Activated T-cell treated with anti-CD3 and anti-CD28 coated beads for 24 hours (primary cell): Measurements from ENCODE around the gene GPT2.

Source experiments
- DNase-seq: peaks from one replicate; pipeline ENCODE4 v3.0.0-alpha.2; 2020; ENCODE audit warnings: low read depth

GPT2 gene

GRCh38 chr16:46883690-46884512 is at the start of gene GPT2:
TSS of gene GPT2 (plus strand) at chr16:46884362. CDS start at chr16:46884716, 354 bp downstream.
- DNase-seq, result peak; percentile 74

GRCh38 chr16:46836534-46837530 is 47.3 kb upstream of the GPT2 start:
- no peak for DNase-seq

GRCh38 chr16:46839986-46840443 is 44.1 kb upstream of the GPT2 start:
- no peak for DNase-seq

- no peak for DNase-seq
Observed at GRCh38 chr16:46842192-46842895, 41.8 kb upstream of the GPT2 start.

- no peak for DNase-seq
Observed at GRCh38 chr16:46843898-46844642, 40.1 kb upstream of the GPT2 start.

DNA sequence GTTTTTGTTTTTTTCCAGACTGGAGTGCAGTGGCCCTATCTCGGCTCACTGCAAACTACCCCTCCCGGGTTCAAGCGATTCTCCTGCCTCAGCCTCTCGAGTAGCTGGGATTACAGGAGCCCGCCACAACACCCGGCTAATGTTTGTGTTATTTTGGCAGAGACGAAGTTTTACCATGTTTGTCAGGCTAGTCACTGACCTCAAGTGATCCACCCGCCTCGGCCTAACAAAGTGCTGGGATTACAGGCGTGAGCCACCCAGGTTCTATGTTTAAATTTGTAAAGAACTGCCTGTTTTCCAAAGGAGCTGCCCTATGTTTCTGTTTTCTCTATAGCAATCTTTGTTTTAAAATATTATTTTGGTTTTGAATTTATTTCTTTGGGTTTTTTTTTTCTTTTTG is 39.4 kb upstream of the GPT2 start:
- DNase-seq, result no peak

GRCh38 chr16:46845952-46846351 is 38.2 kb upstream of the GPT2 start:
- no peak for DNase-seq

- no peak for DNase-seq
Observed at GRCh38 chr16:46848768-46849764, 35.1 kb upstream of the GPT2 start.

DNA sequence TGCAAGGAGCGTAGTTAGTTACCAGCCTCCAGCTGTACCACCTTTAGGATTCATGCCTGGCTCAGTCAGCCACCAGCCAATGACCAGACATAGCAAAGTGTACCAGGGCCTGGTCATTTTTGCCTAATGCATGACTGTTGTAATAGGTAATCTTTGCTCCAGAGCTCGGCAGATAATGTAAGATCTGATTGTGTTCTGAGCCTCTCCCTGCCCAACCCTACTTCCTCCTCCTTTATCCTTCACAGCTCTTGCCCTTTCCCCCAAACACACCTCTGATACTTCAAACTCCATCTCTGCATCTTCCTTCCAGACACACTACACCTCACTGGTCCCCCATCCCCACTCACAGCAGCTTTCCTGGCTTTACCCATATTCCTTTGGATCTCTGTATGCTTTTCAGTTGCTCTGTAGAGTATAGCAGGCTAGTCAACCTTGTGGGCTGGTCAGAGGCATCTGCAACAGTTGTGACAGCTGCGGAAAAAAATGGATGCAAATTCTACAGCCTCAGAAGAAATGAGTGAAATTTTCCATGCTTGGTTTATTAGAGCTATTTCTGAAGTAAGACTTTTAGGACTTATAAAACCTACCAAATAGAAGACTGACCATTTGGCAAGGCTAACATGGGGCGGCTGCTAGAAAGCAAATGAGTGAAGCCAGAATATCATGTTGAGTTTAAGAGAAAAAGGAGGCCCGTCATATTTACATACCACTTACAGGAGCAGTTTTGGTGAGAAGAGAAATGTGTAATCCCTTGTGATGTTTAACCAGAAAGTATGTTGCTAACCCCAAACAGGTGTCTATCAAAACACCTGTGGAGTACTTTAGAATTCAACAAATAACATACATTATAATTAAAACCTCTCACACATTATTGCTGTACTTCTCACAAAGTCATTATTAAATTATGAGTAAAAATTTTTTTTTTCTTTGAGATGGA is 33.3 kb upstream of the GPT2 start:
- no peak for DNase-seq

- DNase-seq, result no peak
Observed at GRCh38 chr16:46852130-46852529, 32.0 kb upstream of the GPT2 start.

DNA sequence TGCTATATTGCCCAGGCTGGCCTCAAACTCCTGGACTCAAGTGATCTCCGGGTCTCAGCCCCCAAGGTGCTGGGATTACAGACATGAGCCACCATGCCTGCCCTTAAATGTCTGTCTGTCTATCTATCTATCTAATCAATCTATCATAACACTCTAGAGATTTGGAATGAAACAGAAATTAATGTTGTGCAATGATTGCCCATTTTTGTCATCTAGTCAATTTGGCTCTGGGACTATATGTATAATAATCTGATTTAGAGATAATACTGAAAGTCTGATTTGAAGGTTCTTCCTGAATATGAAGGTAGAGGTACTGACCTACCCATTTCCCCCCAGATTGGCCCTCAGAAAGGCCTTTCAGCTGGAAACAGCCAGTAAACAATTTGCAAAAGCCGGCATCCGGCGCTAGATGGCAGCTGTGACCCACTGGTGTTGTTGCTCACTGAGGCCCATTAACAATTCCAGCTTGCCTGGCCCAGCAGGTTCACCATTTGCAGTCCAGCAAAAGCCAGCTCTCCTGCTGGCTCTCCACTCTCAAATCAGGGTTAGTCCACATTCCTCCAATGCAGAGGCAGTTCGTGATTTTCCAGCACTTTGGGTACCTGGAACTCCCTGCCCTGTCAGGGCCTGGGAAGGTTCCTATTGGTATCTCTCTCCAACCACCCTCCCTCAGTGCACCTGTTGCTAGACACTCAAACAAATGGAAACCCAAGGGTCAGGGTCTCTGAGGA is 30.3 kb upstream of the GPT2 start:
- DNase-seq, result peak; percentile 40

DNA sequence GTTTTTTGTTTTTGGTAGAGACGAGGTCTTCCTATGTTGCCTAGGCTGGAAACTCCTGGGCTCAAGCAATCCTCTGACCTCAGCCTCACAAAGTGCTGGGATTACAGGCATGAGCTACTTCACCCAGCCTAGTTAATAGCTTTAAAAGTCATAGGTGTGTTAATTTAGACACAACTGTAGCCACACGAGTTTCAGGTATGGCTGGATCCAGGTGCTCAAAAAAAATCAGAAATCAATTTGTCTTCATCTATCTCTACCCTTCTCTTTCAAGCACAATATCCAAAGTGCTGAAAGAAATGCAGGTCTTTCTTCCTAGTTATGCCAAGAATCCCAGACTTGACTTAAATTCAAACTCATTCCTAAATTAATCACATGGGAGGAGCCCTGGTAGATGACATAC is 29.3 kb upstream of the GPT2 start:
- DNase-seq, result no peak

DNA sequence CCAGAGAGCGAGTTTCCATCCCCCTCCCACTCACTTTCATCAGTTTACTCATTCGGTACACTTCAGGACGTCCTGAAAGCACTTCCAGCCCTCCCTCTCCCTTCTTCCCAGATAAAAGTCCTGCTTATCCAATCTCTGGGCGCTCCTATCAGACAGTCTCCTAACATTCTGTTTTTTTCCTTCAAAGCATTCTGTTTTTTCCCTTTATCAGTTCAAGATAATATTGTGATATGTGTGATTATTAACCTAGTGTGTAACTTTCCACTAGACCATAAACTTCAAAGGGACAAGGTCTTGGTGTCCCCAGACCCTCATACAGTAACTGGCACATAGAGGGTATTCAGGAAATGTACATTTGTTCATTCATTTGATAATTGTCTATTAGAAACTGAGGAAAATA is 28.8 kb upstream of the GPT2 start:
- no peak for DNase-seq

GRCh38 chr16:46857368-46857945 is 26.7 kb upstream of the GPT2 start:
- DNase-seq, result no peak

DNA sequence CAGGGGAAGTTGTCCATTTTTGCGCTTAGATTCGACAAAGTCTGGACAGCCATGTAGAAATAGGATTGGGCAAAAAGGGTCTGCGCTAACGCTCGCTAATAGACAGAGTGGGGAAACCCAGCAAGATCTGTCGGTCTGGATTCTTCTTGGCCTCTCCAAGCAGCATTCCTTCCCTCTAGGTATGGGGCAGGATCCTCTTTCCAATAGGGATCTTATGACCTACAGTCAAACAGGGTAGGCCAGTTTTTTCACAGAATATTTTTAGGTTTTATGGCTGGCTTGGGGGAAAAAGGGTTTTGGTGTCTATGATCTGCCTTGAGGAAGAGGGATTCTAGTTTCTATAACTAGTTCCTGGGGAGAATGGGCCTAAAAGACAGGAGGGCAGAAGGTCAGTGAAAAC is 26.0 kb upstream of the GPT2 start:
- no peak for DNase-seq

DNA sequence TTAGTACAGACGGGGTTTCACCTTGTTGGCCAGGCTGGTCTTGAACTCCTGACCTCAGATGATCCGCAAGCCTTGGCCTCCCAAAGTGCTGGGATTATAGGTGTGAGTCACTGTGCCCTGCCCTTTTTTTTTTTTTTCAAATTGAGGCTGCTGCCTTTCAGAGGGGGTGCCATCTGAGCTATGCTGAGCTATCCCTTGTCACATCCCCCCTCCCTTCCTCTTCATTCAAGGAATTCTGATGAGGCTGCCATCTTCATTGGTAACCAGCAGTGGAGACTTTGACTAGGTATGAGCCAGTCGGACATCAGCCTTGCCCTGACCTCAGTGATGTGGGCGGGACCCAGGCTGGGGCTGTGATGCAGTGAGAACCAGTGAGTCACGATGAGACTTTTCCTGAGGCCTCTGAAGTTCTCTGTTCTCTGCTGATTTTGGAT is 24.4 kb upstream of the GPT2 start:
- peak; percentile 15 for DNase-seq

DNA sequence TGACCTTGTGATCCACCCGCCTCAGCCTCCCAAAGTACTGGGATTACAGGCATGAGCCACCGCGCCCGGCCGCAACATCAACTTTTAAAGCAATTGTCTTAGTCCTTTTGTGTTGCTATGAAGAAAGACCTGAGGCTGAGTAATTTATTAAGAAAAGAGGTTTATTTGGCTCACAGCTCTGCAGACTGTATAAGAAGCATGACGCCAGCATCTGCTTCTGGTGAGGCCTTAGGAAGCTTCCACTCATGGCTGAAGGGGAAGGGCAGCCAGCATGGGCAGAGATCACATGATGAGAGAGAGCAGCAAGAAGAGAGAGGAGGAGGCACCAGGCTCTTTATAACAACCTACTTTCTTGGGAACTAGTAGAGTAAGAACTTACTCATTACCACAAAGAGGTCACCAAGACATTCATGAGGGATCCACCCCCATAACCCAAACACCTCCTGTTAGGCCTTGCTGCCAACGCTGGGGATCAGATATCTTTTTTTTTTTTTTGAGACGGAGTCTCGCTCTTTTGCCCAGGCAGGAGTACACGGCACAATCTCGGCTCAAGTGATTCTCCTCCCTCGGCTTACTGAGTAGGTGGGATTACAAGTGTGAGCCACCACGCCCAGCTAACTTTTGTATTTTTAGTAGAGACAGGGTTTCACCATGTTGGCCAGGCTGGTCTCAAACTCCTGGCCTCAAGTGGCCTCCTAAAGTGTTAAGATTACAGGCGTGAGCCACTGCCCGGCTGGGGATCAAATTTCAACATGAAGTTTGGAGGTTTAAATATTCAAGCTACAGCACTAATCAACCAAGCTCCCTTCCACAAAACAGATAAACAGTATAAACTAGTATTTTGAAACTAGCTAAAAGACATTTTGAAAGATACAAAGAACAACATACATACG is 21.4 kb upstream of the GPT2 start:
- no peak for DNase-seq
